Measurements from ENCODE around the gene FCHO2. TPM values are rescaled to one million over a fixed set of nuclear protein-coding genes. Genes with fewer than 3 reads are reported as not detected.

The FCHO2 gene
- total and polyA plus RNA-seq, 2 of the 8 experiments (the other 6 are each of a cell fraction or from before 2014, with no cell fraction given) = 4.3 to 15.7 TPM

DNA sequence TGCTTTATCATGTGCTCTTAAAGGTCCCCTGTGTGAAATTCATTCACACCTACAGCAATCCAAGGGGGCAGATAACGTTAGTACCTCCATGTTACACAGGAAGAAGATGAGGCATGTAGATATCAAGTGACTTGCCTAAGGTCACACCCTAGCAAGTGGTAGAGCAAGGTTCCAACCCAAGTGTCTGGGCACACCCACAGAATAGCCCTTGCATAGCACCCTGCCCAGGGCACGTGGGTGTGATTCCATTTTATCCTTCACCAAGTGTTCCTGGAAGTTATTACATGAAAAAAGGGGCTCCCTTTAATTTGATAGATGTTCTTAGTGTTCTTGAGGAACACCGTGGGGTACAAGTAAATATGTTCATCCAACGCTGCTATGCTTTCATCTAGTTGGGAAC is 169.4 kb downstream of the FCHO2 start:
- no peak overlapping the region for H3K4me3 ChIP-seq (ENCODE audit: extremely low read depth in 1 of 4, insufficient read depth in 2 of 4, low read depth in 3 of 4, low read length in 4 of 4)
- no peak overlapping the region for H2AFZ ChIP-seq (ENCODE audit: low read length)
- POLR2A ChIA-PET (ENCODE audit: partially characterized antibody) = interaction anchor here (0.9 kb wide), 1 partner anchor 52 kb away, joined by 3 read pairs; no protein-coding TSS in a partner anchor
- H2BK20ac ChIP-seq (ENCODE audit: low read length) = no peak overlapping the region
- H4K5ac ChIP-seq (ENCODE audit: insufficient read length, low read depth, low read length) = no peak overlapping the region
- no peak overlapping the region for H3K9ac ChIP-seq (replicated peaks in 1 of 4; ENCODE audit: extremely low read depth in 1 of 4, low read depth in 3 of 4, low read length in 3 of 4)
- H2BK15ac ChIP-seq (ENCODE audit: low read length) = no peak overlapping the region
- H3K36me3 ChIP-seq (ENCODE audit: control insufficient read depth in 2 of 4, insufficient read depth in 4 of 4, low read length in 3 of 4) = no peaks in the 10 kb centered on the region
- no peak overlapping the region for H2BK5ac ChIP-seq (ENCODE audit: low read depth, low read length)
- no peak overlapping the region for H3K18ac ChIP-seq (ENCODE audit: extremely low read depth, low read length)
- no peak overlapping the region for H2AK5ac ChIP-seq (ENCODE audit: low read depth, low read length)
- peaks cover 0 to 23% (median 18%) of the 10 kb centered on the region in 4 experiments; a peak in 6 of 7 replicates for H3K27me3 ChIP-seq (replicated peaks in 1 of 4; ENCODE audit: control insufficient read depth in 3 of 4, extremely low read depth in 1 of 4, insufficient read depth in 3 of 4, low read length in 3 of 4)
- H4K8ac ChIP-seq (ENCODE audit: extremely low read depth, insufficient read depth, low read length) = no peak overlapping the region
- FAIRE-seq (no peak), DNase-seq (ENCODE audit: low read depth in 1 of 2, low spot score in 2 of 2) (peak in 1 of 2 experiments; percentile 11)
- H3K79me2 ChIP-seq (ENCODE audit: control insufficient read depth in 1 of 2, insufficient read depth in 2 of 2, low read length in 2 of 2) = no peaks in the 10 kb centered on the region
- H2BK120ac ChIP-seq (replicated peaks; ENCODE audit: low read depth, low read length) = no peak overlapping the region
- H3K9me3 ChIP-seq (ENCODE audit: insufficient read depth in 2 of 2, low read depth in 1 of 2, low read length in 1 of 2) = no peaks in the 10 kb centered on the region
- no peak overlapping the region for H3K23ac ChIP-seq (ENCODE audit: insufficient read length)
- H4K20me1 ChIP-seq (replicated peaks in 1 of 2; ENCODE audit: control insufficient read depth in 1 of 2, insufficient read depth in 2 of 2, low read length in 2 of 2) = no peaks in the 10 kb centered on the region
- 87% methylated on average over 4 of the region's 4 CpGs; no CpG with 5 or more reads in 1 of the 2 experiments for WGBS, 2 experiments (ENCODE audit: extremely low coverage in 1 of 2, insufficient coverage in 1 of 2, insufficient read length in 1 of 2, insufficient replicate concordance in 2 of 2, low coverage in 1 of 2, low lambda C conversion rate in 2 of 2, missing lambda C conversion rate in 1 of 2)
- no peak overlapping the region for H4K91ac ChIP-seq (replicated peaks; ENCODE audit: insufficient read length, low read length)
- no peak overlapping the region for H3K4me2 ChIP-seq (ENCODE audit: insufficient read depth in 1 of 2, low read depth in 2 of 2, low read length in 2 of 2)
- no peak overlapping the region for H3K14ac ChIP-seq (ENCODE audit: insufficient read length)
- no peak overlapping the region for H2BK12ac ChIP-seq (ENCODE audit: low read depth, low read length)
- H3K4me1 ChIP-seq (replicated peaks in 1 of 4; ENCODE audit: control insufficient read depth in 3 of 4, insufficient read depth in 4 of 4, low read length in 3 of 4) = peaks cover 0 to 3% (median under 1%) of the 10 kb centered on the region in 4 experiments; a peak in 5 of 7 replicates
- peaks cover 6% of the 10 kb centered on the region for H3K23me2 ChIP-seq (ENCODE audit: low read depth, low read length)
- CTCF ChIA-PET (ENCODE audit: partially characterized antibody) = interaction anchor here (1.0 to 4.9 kb wide), 4 partner anchors 11 to 105 kb away, joined by 3 to 24 read pairs (median 5); no protein-coding TSS in a partner anchor
- no peaks in the 10 kb centered on the region for H3K79me1 ChIP-seq (ENCODE audit: low read depth, low read length)
- H3K4ac ChIP-seq (replicated peaks; ENCODE audit: insufficient read length, low read depth, low read length) = no peak overlapping the region
- no peak overlapping the region for H3K56ac ChIP-seq (replicated peaks; ENCODE audit: insufficient read length, low read depth, low read length)
- H3K27ac ChIP-seq (ENCODE audit: low read depth, low read length) = no peak overlapping the region
- TF ChIP-seq YY1 (IDR thresholded peaks at IDR 0.05; ENCODE audit: low read depth, low read length) = no peak
- no peak for TF ChIP-seq RBBP5 (IDR thresholded peaks at IDR 0.05; ENCODE audit: borderline replicate concordance, low read depth, low read length)
- TF ChIP-seq ZNF274 (IDR thresholded peaks at IDR 0.05; ENCODE audit: borderline replicate concordance, extremely low read depth, low read length) = no peak
- no peak for TF ChIP-seq KDM4A (IDR thresholded peaks at IDR 0.05; ENCODE audit: low read depth, low read length, severe bottlenecking)
- no peak for TF ChIP-seq NRF1 (IDR thresholded peaks at IDR 0.05; ENCODE audit: low read depth, low read length)
- TF ChIP-seq KDM1A (IDR thresholded peaks at IDR 0.05; ENCODE audit: borderline replicate concordance, low read length) = no peak
- TF ChIP-seq GTF2F1 (IDR thresholded peaks at IDR 0.05; ENCODE audit: borderline replicate concordance, low read depth, low read length) = no peak
- TF ChIP-seq RXRA (IDR thresholded peaks at IDR 0.05; ENCODE audit: insufficient read depth, low read depth, low read length) = no peak
- no peak for TF ChIP-seq GABPA (IDR thresholded peaks at IDR 0.05; ENCODE audit: borderline replicate concordance, insufficient read depth, low read length)
- TF ChIP-seq CBX5 (IDR thresholded peaks at IDR 0.05; ENCODE audit: low read depth, low read length) = no peak
- no peak for TF ChIP-seq TAF1 (IDR thresholded peaks at IDR 0.05; ENCODE audit: low read depth, low read length)
- TF ChIP-seq NANOG (IDR thresholded peaks at IDR 0.05; ENCODE audit: insufficient read depth, low read depth, low read length, poor library complexity, severe bottlenecking) = no peak
- TF ChIP-seq JUN (IDR thresholded peaks at IDR 0.05; ENCODE audit: low read depth, low read length) = no peak
- TF ChIP-seq PHF8 (conservative IDR thresholded peaks at IDR 0.05; ENCODE audit: low read depth, low read length) = no peak
